Activated CD4-positive, CD25-positive, alpha-beta regulatory T cell treated with anti-CD3 and anti-CD28 coated beads, Interleukin-2, amount 50 U/mL, for 72 hours (primary cell): ENCODE measurements around the gene FAM53B.
"Not testable (repeated sequence)": the region's sequence is repeated elsewhere in the genome, so short reads cannot be mapped to it uniquely, and the experiment has no call there.

Experiments
- DNase-seq: peaks from one replicate; pipeline ENCODE4 v3.0.0; 2021

FAM53B gene

GRCh38 chr10:124624466-124624865 is 119.7 kb downstream of the FAM53B start:
- DNase-seq, result no peak

- DNase-seq, result no peak
Measured at GRCh38 chr10:124624006-124624405, 120.2 kb downstream of the FAM53B start.

GRCh38 chr10:124622866-124623536 is 121.2 kb downstream of the FAM53B start:
- no peak for DNase-seq

GRCh38 chr10:124622158-124622557 is 122.0 kb downstream of the FAM53B start:
- no peak for DNase-seq

- no peak for DNase-seq
Measured at GRCh38 chr10:124621637-124622036, 122.5 kb downstream of the FAM53B start.

- no peak for DNase-seq
Measured at GRCh38 chr10:124619802-124620490, 124.2 kb downstream of the FAM53B start.

- no peak for DNase-seq
Measured at GRCh38 chr10:124619195-124619594, 125.0 kb downstream of the FAM53B start.

GRCh38 chr10:124618470-124619073 is 125.6 kb downstream of the FAM53B start:
- DNase-seq, result no peak

GRCh38 chr10:124616836-124617130 is 127.4 kb downstream of the FAM53B start:
- DNase-seq, result no peak

GRCh38 chr10:124616040-124616835 is 127.9 kb downstream of the FAM53B start:
- DNase-seq, result no peak

GRCh38 chr10:124615259-124615658 is 128.9 kb downstream of the FAM53B start:
- no peak for DNase-seq

- DNase-seq, result peak; percentile 53
Measured at GRCh38 chr10:124614003-124614659, 130.0 kb downstream of the FAM53B start.

GRCh38 chr10:124612611-124613498 is 131.3 kb downstream of the FAM53B start:
- no peak for DNase-seq

- DNase-seq, result no peak
Measured at GRCh38 chr10:124611738-124612137, 132.4 kb downstream of the FAM53B start.

- not testable (repeated sequence) for DNase-seq
Measured at GRCh38 chr10:124610851-124611250, 133.3 kb downstream of the FAM53B start.

- DNase-seq, result not testable (repeated sequence)
Measured at GRCh38 chr10:124610186-124610585, 134.0 kb downstream of the FAM53B start.

GRCh38 chr10:124609698-124610097 is 134.5 kb downstream of the FAM53B start:
- DNase-seq, result no peak

GRCh38 chr10:124608093-124608721 is 136.0 kb downstream of the FAM53B start:
- no peak for DNase-seq

- DNase-seq, result no peak
Measured at GRCh38 chr10:124607693-124608092, 136.5 kb downstream of the FAM53B start.

GRCh38 chr10:124606822-124607221 is 137.4 kb downstream of the FAM53B start:
- no peak for DNase-seq
